Measurements from ENCODE around the gene PCDHB13. TPM values are rescaled to one million over a fixed set of nuclear protein-coding genes. Genes with fewer than 3 reads are reported as not detected.
"Not testable (repeated sequence)": the region's sequence is repeated elsewhere in the genome, so short reads cannot be mapped to it uniquely, and the experiment has no call there.

PCDHB13 gene
- total RNA-seq (2014; rRNA removed; shearing (Covaris generic); ENCODE audit: low replicate concordance): 0.40 TPM in 1 of 2 replicates, not detected in the other

DNA sequence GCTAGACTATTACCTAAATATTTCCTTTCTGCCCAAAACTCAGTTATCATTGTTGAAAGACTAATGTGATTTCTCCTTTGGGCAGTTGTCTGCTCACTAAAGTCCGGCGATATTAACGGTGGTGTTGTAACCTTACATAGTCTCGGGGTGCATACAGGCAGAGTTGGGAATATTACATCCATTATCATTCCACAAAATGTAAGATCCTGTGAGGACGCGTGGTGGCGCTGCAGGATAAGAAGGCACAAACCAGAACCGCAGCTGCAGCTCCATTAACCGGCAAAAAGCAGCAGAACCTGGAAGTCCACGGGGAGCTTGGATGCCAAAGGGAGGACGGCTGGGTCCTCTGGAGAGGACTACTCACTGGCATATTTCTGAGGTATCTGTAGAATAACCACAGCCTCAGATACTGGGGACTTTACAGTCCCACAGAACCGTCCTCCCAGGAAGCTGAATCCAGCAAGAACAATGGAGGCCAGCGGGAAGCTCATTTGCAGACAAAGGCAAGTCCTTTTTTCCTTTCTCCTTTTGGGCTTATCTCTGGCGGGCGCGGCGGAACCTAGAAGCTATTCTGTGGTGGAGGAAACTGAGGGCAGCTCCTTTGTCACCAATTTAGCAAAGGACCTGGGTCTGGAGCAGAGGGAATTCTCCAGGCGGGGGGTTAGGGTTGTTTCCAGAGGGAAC is at the start of gene PCDHB13:
Gene PCDHB13, plus strand, starts transcription at position 264 of the 684 bp plus-strand sequence. Its CDS starts 205 bp downstream, at position 469.
- not testable (repeated sequence) for H3K4me3 ChIP-seq
- DNase-seq: peak; percentile 19

DNA sequence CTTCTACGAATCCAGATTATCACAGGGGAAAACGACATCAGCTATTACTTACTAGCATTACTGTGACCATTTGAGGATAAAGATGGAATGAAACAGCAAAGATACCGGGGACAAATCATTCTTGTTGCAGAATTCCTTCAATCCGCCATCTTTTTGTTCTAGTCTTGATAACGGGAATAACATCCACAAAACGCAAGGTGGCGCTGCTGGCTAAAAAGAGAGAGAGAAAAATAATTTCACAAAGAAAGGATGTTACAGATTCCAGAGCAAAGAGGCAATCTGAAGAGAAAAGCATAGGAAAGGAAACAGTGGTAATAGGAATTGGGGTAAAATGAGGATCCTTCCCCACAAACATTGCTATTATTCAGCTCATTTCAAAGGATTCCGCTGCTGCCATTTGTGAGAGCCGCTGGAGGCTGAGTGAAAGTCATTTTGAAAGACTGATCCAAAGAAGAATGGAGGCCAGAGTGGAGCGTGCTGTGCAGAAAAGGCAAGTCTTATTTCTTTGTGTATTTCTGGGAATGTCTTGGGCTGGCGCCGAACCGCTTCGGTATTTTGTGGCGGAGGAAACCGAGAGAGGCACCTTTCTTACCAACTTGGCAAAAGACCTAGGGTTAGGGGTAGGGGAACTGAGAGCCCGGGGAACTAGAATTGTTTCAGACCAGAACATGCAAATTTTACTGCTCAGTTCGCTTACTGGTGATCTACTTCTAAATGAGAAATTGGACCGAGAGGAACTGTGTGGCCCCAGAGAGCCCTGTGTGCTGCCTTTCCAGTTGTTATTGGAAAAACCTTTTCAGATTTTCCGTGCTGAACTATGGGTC is 41.1 kb upstream of the PCDHB13 start, which contains the start of gene PCDHB7:
Gene PCDHB7, plus strand, starts transcription at position 264 of the 824 bp plus-strand sequence. Its CDS starts 192 bp downstream, at position 456.
- no peak for DNase-seq
- H3K9me3 ChIP-seq: no peaks in the 10 kb centered on the region; the same call in none of the 2 replicates
- no peaks in the 10 kb centered on the region for H3K36me3 ChIP-seq
- no peak within 1 kb of the TSS for H3K4me3 ChIP-seq
- peaks cover 8% of the 10 kb centered on the region for H3K27me3 ChIP-seq

More for the DNA sequence above, at the start of gene PCDHB13:
- not testable (repeated sequence) for H3K9me3 ChIP-seq, H3K27me3 ChIP-seq, H3K36me3 ChIP-seq

DNA sequence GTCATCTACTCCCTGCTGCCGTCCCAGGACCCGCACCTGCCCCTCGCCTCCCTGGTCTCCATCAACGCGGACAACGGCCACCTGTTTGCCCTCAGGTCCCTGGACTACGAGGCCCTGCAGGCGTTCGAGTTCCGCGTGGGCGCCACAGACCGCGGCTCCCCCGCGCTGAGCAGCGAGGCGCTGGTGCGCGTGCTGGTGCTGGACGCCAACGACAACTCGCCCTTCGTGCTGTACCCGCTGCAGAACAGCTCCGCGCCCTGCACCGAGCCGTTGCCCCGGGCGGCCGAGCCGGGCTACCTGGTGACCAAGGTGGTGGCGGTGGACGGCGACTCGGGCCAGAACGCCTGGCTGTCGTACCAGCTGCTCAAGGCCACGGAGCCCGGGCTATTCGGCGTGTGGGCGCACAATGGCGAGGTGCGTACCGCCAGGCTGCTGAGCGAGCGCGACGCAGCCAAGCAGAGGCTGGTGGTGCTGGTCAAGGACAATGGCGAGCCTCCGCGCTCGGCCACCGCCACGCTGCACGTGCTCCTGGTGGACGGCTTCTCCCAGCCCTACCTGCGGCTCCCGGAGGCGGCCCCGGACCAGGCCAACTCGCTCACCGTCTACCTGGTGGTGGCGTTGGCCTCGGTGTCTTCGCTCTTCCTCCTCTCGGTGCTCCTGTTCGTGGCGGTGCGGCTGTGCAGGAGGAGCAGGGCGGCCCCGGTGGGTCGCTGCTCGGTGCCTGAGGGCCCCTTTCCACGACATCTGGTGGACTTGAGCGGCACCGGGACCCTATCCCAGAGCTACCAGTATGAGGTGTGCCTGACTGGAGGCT is 39.2 kb upstream of the PCDHB13 start:
- DNase-seq, H3K9me3 ChIP-seq, H3K36me3 ChIP-seq, H3K4me3 ChIP-seq: not testable (repeated sequence)
- peaks cover 11% of the 10 kb centered on the region for H3K27me3 ChIP-seq

GRCh38 chr5:141175933-141176332 is 37.8 kb upstream of the PCDHB13 start:
- Histone ChIP-seq H3K9me3 (no peaks in the 10 kb centered on the region; the same call in none of the 2 replicates), H3K27me3 (peaks cover 11% of the 10 kb centered on the region), H3K4me3 (no peak overlapping the region), H3K36me3 (no peaks in the 10 kb centered on the region)
- no peak for DNase-seq

DNA sequence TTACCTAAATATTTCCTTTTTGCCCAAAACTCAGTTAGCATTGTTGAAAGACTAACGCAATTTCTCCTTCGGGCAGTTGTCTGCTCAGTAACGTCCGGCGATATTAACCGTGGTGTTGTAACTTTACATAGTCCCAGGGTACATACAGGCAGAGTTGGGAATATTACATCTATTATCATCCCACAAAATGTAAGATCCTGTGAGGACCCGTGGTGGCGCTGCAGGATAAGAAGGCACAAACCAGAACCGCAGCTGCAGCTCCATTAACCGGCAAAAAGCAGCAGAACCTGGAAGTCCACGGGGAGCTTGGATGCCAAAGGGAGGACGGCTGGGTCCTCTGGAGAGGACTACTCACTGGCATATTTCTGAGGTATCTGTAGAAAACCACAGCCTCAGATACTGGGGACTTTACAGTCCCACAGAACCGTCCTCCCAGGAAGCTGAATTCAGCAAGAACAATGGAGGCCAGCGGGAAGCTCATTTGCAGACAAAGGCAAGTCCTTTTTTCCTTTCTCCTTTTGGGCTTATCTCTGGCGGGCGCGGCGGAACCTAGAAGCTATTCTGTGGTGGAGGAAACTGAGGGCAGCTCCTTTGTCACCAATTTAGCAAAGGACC is 36.0 kb upstream of the PCDHB13 start, which contains the start of gene PCDHB8:
Gene PCDHB8, plus strand, starts transcription at position 214 of the 615 bp plus-strand sequence. Its CDS starts 245 bp downstream, at position 459.
- H3K36me3 ChIP-seq, H3K4me3 ChIP-seq, H3K9me3 ChIP-seq: not testable (repeated sequence)
- DNase-seq: peak; percentile 22
- peaks cover 11% of the 10 kb centered on the region for H3K27me3 ChIP-seq

GRCh38 chr5:141179371-141179770 is 34.3 kb upstream of the PCDHB13 start:
- H3K36me3 ChIP-seq, DNase-seq, H3K9me3 ChIP-seq, H3K4me3 ChIP-seq: not testable (repeated sequence)
- H3K27me3 ChIP-seq: peaks cover 11% of the 10 kb centered on the region

DNA sequence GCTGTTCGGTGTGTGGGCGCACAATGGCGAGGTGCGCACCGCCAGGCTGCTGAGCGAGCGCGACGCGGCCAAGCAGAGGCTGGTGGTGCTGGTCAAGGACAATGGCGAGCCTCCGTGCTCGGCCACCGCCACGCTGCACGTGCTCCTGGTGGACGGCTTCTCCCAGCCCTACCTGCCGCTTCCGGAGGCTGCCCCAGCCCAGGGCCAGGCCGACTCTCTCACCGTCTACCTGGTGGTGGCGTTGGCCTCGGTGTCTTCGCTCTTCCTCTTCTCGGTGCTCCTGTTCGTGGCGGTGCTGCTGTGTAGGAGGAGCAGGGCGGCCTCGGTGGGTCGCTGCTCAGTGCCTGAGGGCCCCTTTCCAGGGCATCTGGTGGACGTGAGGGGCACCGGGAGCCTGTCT is 33.8 kb upstream of the PCDHB13 start:
- peaks cover 11% of the 10 kb centered on the region for H3K27me3 ChIP-seq
- H3K36me3 ChIP-seq, H3K9me3 ChIP-seq, H3K4me3 ChIP-seq, DNase-seq: not testable (repeated sequence)

- DNase-seq: no peak
- H3K36me3 ChIP-seq: no peaks in the 10 kb centered on the region
- H3K4me3 ChIP-seq: no peak overlapping the region
- no peaks in the 10 kb centered on the region; the same call in none of the 2 replicates for H3K9me3 ChIP-seq
- peaks cover 11% of the 10 kb centered on the region for H3K27me3 ChIP-seq
Observed at GRCh38 chr5:141180313-141180712, 33.4 kb upstream of the PCDHB13 start.

DNA sequence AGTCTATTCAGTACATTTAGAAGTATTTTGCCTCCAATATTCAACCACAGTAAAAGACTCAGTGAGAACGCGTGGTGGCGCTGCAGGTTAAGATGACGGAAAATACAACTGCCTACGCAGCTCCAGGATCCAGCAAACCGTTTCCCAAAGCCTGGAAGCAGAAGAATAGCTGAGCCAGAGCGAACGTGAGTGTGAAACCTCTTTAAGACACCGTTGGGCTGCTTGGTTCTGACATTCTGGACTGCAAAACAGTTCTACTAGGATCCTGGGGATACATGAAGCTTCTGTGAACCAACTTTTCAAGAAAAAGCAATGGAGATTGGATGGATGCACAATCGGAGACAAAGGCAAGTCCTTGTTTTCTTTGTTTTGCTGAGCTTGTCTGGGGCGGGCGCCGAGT is 31.5 kb upstream of the PCDHB13 start, which contains the start of gene PCDHB16:
Gene PCDHB16, plus strand, starts transcription at position 140 of the 400 bp plus-strand sequence. Its CDS starts 173 bp downstream, at position 313.
- Histone ChIP-seq H3K9me3 (peaks cover 2% of the 10 kb centered on the region; the same call in 1 of the 2 replicates), H3K4me3 (peak within 1 kb of the TSS; percentile 30), H3K36me3 (no peaks in the 10 kb centered on the region), H3K27me3 (peaks cover 3% of the 10 kb centered on the region; the same call in 1 of the 2 replicates)
- DNase-seq: peak; percentile 64

GRCh38 chr5:141184117-141184855 is 29.4 kb upstream of the PCDHB13 start:
- H3K36me3 ChIP-seq, DNase-seq, H3K27me3 ChIP-seq, H3K9me3 ChIP-seq, H3K4me3 ChIP-seq: not testable (repeated sequence)

GRCh38 chr5:141186897-141187512 is 26.7 kb upstream of the PCDHB13 start, which contains the start of gene PCDHB9:
PCDHB9 (plus strand) TSS chr5:141187161; CDS start chr5:141187319, 158 bp downstream.
- Histone ChIP-seq H3K27me3 (peaks cover 3% of the 10 kb centered on the region), H3K4me3 (no peak within 1 kb of the TSS), H3K36me3 (no peaks in the 10 kb centered on the region), H3K9me3 (peaks cover 2% of the 10 kb centered on the region; the same call in 1 of the 2 replicates)
- DNase-seq: no peak

GRCh38 chr5:141188682-141189081 is 25.0 kb upstream of the PCDHB13 start:
- not testable (repeated sequence) for H3K9me3 ChIP-seq, H3K4me3 ChIP-seq, DNase-seq, H3K27me3 ChIP-seq, H3K36me3 ChIP-seq

- H3K4me3 ChIP-seq, H3K9me3 ChIP-seq, H3K27me3 ChIP-seq, H3K36me3 ChIP-seq, DNase-seq: not testable (repeated sequence)
Observed at GRCh38 chr5:141189131-141189530, 24.6 kb upstream of the PCDHB13 start.

DNA sequence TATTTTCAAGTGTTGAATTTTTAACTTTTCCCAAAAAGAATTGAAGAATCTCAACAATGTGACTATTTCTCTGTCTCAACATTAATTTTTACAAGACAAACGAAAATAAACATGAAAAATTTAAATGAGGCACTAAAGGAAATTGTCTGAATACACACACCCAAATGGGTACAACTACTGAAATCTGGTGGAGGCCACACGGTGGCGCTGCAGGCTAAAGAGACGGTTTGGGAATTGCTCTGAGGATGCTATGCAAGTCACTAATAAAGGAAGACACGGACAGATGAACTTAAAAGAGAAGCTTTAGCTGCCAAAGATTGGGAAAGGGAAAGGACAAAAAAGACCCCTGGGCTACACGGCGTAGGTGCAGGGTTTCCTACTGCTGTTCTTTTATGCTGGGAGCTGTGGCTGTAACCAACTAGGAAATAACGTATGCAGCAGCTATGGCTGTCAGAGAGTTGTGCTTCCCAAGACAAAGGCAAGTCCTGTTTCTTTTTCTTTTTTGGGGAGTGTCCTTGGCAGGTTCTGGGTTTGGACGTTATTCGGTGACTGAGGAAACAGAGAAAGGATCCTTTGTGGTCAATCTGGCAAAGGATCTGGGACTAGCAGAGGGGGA is 21.5 kb upstream of the PCDHB13 start, which contains the start of gene PCDHB10:
Gene PCDHB10, plus strand, starts transcription at position 244 of the 616 bp plus-strand sequence. Its CDS starts 200 bp downstream, at position 444.
- Histone ChIP-seq H3K9me3 (peaks cover 6% of the 10 kb centered on the region), H3K27me3 (peaks cover 3% of the 10 kb centered on the region), H3K4me3 (no peak within 1 kb of the TSS), H3K36me3 (no peaks in the 10 kb centered on the region)
- DNase-seq: peak; percentile 43
